HFFc6 (cell line): Measurements from ENCODE around the gene VSTM2L. TPM values are rescaled to one million over a fixed set of nuclear protein-coding genes. Genes with fewer than 3 reads are reported as not detected.

Experiments
- DNase-seq: peaks from one replicate; pipeline ENCODE4 v3.0.0-alpha.2; 2018
- H3K27ac Mint-ChIP-seq: 2 replicates; pipeline ENCODE4 v1.8.0; 2020; ENCODE audit warnings: mild to moderate bottlenecking, mixed read lengths
- H3K27me3 Mint-ChIP-seq: 2 replicates; pipeline ENCODE4 v1.8.0; 2021; ENCODE audit warnings: mild to moderate bottlenecking, moderate library complexity, mixed read lengths; ENCODE audit not compliant: insufficient read depth
- H3K36me3 Mint-ChIP-seq: 2 replicates; pipeline ENCODE4 v1.8.0; 2021; ENCODE audit warnings: low read depth, mixed read lengths
- H3K4me1 Mint-ChIP-seq: 2 replicates; pipeline ENCODE4 v1.8.0; 2020; ENCODE audit warnings: low read depth, mixed read lengths
- H3K4me3 Mint-ChIP-seq: 2 replicates; pipeline ENCODE4 v1.8.0; 2020; ENCODE audit warnings: mild to moderate bottlenecking, moderate library complexity, mixed read lengths
- H3K9me3 Mint-ChIP-seq: 2 replicates; pipeline ENCODE4 v1.8.0; 2020; ENCODE audit warnings: mild to moderate bottlenecking, mixed read lengths
- total RNA-seq, 6 experiments: library from RNA; stranded (reverse); fragmentation: NEBNext Ultra II Directional; extraction: Animal tissue kit (Norgen Biotek cat#: 25700); gene quantifications; 2 replicates in 1 of 6; 3 replicates in 5 of 6; pipeline ENCODE4 v1.2.3, GENCODE V29; 2021
- TF ChIP-seq, protein P1 (sequence below): fragments of 200-600 bp; sonication (generic); IDR thresholded peaks from 2 replicates; pipeline ENCODE4 v1.5.0; 2021; ENCODE audit warnings: antibody characterized with exemption, mild to moderate bottlenecking

VSTM2L gene
- total RNA-seq, 6 experiments from 2014 or later, result 0.12 to 0.95 (median 0.55) TPM; not detected in 2

DNA sequence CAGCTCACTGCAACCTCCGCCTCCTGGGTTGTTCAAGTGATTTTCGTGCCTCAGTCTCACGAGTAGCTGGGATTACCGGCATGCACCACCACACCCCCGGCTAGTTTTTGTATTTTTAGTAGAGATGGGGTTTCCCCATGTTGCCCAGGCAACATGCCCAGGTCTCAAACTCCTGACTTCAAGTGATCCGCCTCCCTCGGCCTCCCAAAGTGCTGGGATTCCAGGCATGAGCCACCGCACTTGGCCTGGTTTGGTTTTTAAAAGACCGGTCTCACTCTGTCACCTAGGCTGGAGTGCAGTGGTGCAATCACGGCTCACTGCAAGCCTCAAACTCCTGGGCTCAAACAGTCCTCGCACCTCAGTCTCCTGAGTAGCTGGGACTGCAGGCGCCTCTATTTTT, 40.1 kb downstream of the VSTM2L start:
- Mint-ChIP-seq H3K9me3 (peaks cover 7% of the 10 kb centered on the region), H3K4me1 (no peaks in the 10 kb centered on the region), H3K4me3 (no peak overlapping the region), H3K27ac (no peak overlapping the region), H3K36me3 (peaks cover 5% of the 10 kb centered on the region; the same call in 1 of the 2 replicates), H3K27me3 (peaks cover 38% of the 10 kb centered on the region)
- no peak for DNase-seq
- TF ChIP-seq, protein P1, sequence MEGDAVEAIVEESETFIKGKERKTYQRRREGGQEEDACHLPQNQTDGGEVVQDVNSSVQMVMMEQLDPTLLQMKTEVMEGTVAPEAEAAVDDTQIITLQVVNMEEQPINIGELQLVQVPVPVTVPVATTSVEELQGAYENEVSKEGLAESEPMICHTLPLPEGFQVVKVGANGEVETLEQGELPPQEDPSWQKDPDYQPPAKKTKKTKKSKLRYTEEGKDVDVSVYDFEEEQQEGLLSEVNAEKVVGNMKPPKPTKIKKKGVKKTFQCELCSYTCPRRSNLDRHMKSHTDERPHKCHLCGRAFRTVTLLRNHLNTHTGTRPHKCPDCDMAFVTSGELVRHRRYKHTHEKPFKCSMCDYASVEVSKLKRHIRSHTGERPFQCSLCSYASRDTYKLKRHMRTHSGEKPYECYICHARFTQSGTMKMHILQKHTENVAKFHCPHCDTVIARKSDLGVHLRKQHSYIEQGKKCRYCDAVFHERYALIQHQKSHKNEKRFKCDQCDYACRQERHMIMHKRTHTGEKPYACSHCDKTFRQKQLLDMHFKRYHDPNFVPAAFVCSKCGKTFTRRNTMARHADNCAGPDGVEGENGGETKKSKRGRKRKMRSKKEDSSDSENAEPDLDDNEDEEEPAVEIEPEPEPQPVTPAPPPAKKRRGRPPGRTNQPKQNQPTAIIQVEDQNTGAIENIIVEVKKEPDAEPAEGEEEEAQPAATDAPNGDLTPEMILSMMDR, result no peak

DNA sequence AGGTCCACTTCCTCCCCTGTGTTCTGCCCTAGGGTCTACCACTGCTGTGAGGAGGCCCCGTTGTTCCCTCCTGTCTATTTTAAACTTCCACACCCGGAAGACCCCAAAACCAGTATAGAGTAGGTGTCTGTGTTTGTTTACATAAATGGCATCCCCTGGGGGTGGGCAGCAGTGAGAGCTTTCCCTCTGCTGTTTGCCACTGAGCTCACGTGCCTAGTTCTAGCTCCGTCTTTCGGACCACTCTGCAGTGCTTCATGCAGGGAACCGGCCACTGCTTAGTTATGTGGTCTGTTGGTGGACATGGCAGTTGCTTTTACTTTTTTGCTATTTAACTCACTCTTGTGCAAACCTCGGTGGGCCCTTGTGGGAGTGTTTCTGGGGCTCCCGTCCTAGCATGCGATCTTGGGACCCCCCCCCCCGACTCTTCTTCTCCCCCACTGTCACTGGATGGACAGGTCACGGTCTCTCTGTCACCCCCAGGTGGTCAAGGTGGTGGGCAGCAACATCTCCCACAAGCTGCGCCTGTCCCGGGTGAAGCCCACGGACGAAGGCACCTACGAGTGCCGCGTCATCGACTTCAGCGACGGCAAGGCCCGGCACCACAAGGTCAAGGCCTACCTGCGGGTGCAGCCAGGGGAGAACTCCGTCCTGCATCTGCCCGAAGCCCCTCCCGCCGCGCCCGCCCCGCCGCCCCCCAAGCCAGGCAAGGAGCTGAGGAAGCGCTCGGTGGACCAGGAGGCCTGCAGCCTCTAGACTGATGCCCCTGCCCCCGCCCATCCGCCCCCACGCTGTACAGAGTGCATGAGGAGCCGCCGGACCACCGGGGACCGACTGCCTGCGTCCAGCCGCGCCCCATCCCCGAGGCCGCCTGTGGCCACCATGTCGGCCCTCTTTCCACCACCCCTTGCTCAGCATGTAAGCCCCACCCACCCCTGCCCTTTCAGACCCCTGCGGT, 40.9 kb downstream of the VSTM2L start:
- H3K27ac Mint-ChIP-seq, result no peak overlapping the region
- H3K27me3 Mint-ChIP-seq, result peaks cover 42% of the 10 kb centered on the region
- peaks cover 9% of the 10 kb centered on the region for H3K9me3 Mint-ChIP-seq
- no peak for DNase-seq
- H3K36me3 Mint-ChIP-seq, result peaks cover 7% of the 10 kb centered on the region; the same call in 1 of the 2 replicates
- H3K4me1 Mint-ChIP-seq, result no peaks in the 10 kb centered on the region
- H3K4me3 Mint-ChIP-seq, result no peak overlapping the region
- TF ChIP-seq, protein P1, result no peak

DNA sequence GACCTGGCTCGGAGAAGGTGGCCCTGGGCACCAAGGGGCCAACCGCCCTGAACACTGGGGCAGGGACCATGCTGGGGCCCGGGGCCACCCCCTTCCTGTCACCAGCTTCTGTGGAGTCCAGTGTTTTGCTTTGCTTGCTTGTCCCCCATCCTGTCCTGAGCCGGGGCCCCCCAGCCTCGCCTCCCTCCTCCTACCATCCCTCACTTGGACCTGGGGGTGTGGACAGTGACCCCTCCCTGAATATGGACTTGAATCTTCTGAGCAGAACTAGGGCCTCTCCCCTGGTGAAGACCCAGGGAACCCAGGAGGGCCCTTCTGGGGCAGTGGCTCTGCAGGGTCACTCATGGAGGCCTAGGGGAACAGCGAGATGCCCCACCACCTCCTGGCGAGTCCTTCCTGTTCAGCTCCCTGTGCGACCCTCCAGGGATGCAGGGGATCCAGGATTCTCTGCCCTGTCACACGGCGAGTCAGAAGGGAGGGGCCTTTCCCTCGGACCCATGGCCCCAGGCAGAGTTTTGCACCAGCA, 41.6 kb downstream of the VSTM2L start:
- H3K9me3 Mint-ChIP-seq, result peaks cover 9% of the 10 kb centered on the region

DNA sequence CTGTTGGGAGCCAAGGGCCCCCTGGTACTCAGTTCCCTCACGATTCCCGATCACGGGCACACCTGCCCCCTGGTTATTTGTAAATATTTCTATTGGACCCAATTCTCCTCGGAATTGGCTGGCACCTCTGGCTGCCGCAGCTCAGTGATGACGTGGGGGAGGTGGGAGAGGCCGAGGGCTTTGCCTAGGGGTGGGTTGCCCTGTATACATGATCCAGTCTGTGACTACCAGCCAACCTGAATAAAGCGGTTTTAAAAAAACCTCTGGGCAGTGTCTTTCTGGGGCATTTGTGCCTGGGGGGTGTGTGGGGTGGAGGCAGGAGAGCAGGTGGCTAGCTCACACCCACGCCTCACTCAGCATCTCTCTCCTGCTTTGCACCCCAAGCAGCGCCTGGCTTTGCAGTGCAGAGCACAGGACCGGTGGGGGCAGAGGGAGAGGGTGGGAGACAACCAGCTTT, 42.2 kb downstream of the VSTM2L start:
- DNase-seq, result no peak
- no peaks in the 10 kb centered on the region for H3K4me1 Mint-ChIP-seq
- TF ChIP-seq, protein P1, result no peak
- peaks cover 45% of the 10 kb centered on the region for H3K27me3 Mint-ChIP-seq
- H3K27ac Mint-ChIP-seq, result no peak overlapping the region
- peaks cover 9% of the 10 kb centered on the region for H3K9me3 Mint-ChIP-seq
- peaks cover 7% of the 10 kb centered on the region; the same call in 1 of the 2 replicates for H3K36me3 Mint-ChIP-seq
- H3K4me3 Mint-ChIP-seq, result no peak overlapping the region

More for the DNA sequence above, 41.6 kb downstream of the VSTM2L start:
- no peaks in the 10 kb centered on the region for H3K4me1 Mint-ChIP-seq
- peaks cover 7% of the 10 kb centered on the region; the same call in 1 of the 2 replicates for H3K36me3 Mint-ChIP-seq
- no peak for DNase-seq
- no peak overlapping the region for H3K27ac Mint-ChIP-seq
- peaks cover 42% of the 10 kb centered on the region for H3K27me3 Mint-ChIP-seq
- no peak overlapping the region for H3K4me3 Mint-ChIP-seq
- TF ChIP-seq, protein P1, result no peak

DNA sequence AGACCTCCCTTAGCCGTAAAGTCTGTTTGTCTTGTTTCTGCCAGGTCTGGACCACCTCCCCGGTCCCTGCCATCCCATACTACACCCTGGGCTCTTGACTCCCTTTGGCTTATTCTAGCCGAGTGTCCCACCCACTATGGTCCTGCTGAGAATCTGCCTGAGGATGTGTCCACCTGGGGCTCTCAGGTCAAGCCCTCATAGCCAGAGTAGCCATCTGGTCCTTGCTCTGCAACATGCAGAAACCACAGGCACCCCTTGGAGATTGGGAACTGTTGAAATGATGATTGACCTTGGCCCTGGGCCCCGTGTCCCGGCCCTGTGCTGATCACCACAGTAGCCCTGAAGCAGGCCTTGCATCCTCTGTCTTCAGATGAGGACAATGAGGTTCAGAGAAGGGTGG, 44.0 kb downstream of the VSTM2L start:
- Mint-ChIP-seq H3K27ac (no peak overlapping the region), H3K9me3 (peaks cover 16% of the 10 kb centered on the region), H3K4me1 (no peaks in the 10 kb centered on the region), H3K27me3 (peaks cover 38% of the 10 kb centered on the region), H3K36me3 (peaks cover 7% of the 10 kb centered on the region; the same call in 1 of the 2 replicates), H3K4me3 (no peak overlapping the region)
- TF ChIP-seq, protein P1, result no peak
- no peak for DNase-seq
